Heart right ventricle (tissue), 16 donors: Measurements from ENCODE around the gene COASY. TPM values are rescaled to one million over a fixed set of nuclear protein-coding genes. Genes with fewer than 3 reads are reported as not detected.
A peak's percentile ranks its signal among the peaks of the same experiment; 100 is the strongest.

ENCODE experiments used
- ATAC-seq, 8 donors: fragments of 200-7000 bp; cut with Tn5 transposase; one replicate each; pipeline ENCODE4 v1.9.1; 2020; ENCODE audit warnings: mild to moderate bottlenecking in 8 of 8, moderate library complexity in 8 of 8, moderate number of reproducible peaks in 1 of 8
- DNase-seq, 2 donors: peaks; one replicate each; pipeline ENCODE4 v3.0.0-alpha.2; 2020
- H3K27ac ChIP-seq, 10 donors: fragments of 200-600 bp; sonication (generic) in 2 of 10; one replicate each; pipeline versions ENCODE4 v1.5.0 to v1.8.0; 2020 to 2022; ENCODE audit warnings: mild to moderate bottlenecking in 3 of 10
- H3K27me3 ChIP-seq, 7 donors: fragments of 200-600 bp; one replicate each; pipeline ENCODE4 v1.8.0; 2021 to 2022; ENCODE audit warnings: mild to moderate bottlenecking in 2 of 7
- H3K36me3 ChIP-seq, 9 donors: fragments of 200-600 bp; sonication (generic) in 1 of 9; one replicate each; pipeline versions ENCODE4 v1.5.0 to v1.8.0; 2020 to 2022; ENCODE audit warnings: mild to moderate bottlenecking in 2 of 9
- H3K4me1 ChIP-seq, 9 donors: fragments of 200-600 bp; sonication (generic) in 1 of 9; one replicate each; pipeline versions ENCODE4 v1.5.0 to v1.8.0; 2020 to 2022; ENCODE audit warnings: mild to moderate bottlenecking in 4 of 9
- H3K4me3 ChIP-seq, 10 donors: fragments of 200-600 bp; sonication (generic) in 2 of 10; one replicate each; pipeline versions ENCODE4 v1.5.0 to v1.8.0; 2020 to 2022; ENCODE audit warnings: mild to moderate bottlenecking in 7 of 10, moderate library complexity in 2 of 10
- H3K9me3 ChIP-seq, 11 donors: fragments of 200-600 bp in 10 of 11; sonication (generic) in 2 of 11; one replicate each; pipeline versions ENCODE4 v1.5.0 to v1.8.0; 2013 to 2022; ENCODE audit warnings: mild to moderate bottlenecking in 2 of 11, control low read depth in 1 of 11, moderate library complexity in 1 of 11
- WGBS, 2 donors: extraction: QIAGEN DNeasy Blood & Tissue Kit; methylation state at CpG; one replicate each; pipeline ENCODE4 v1.1.7; 2013; ENCODE audit warnings: inconsistent platforms in 1 of 2; 5-methylcytosine and 5-hydroxymethylcytosine counted together
- intact Hi-C, 10 donors: fragments of 100-400 bp; cut with DNase I; formaldehyde crosslinking; loops; one replicate each; pipeline versions ENCODE4 v1.11.1 to v1.14.2; 2022
- polyA plus RNA-seq, 2 donors: library from polyadenylated mRNA; stranded (reverse); fragments of 200-250 nt; gene quantifications; one replicate each; pipeline ENCODE4 v1.2.3, GENCODE V29; 2013
- total RNA-seq, 10 donors: library from RNA; stranded (reverse); fragmentation: NEBNext Ultra II Directional in 3 of 10; extraction: Animal tissue kit (Norgen Biotek cat#: 25700) in 3 of 10; gene quantifications; one replicate each; pipeline versions ENCODE4 v1.2.1 to v1.2.4, GENCODE V29; 2021 to 2023
- TF ChIP-seq, protein P1 (sequence below), 9 donors: fragments of 200-600 bp; sonication (generic) in 2 of 9; IDR thresholded peaks; one replicate each; pipeline versions ENCODE4 v1.5.0 to v1.8.0; 2021 to 2022; ENCODE audit warnings: antibody characterized with exemption in 9 of 9, mild to moderate bottlenecking in 5 of 9, moderate library complexity in 1 of 9
- donor health status: Arrhythmogenic right ventricular cardiomyopathy.
- donor health status: ischemic (EF 13 %, LVEDD 7.1; RV severe dilation, severe dysfunction).
- donor health status: healthy with polysubstance abuse.
- donor health status: DM: no; HTN: yes; CAD: no.
- donor health status: DM: no; HTN: no; CAD: no.
- donor health status: ischemic (EF 25% LVEDD 6.9; RV normal size, moderate dysfunction).
- donor health status: ischemic (EF 25% LVEDD 5.7; RV mildly dilated, moderate dysfunction).
- donor health status: healthy.
- donor health status: DM: yes; HTN: yes; CAD: no.
- donor health status: Ischemic cardiomyopathy.
- donor health status: ischemic (EF 35%, LVEDD 5.7; RV mildly dilated, moderate dysfunction).
- donor health status: nonischemic (EF 11% LVEDD 7.7; RV severe dilation, severe dysfunction).
- donor health status: DM: yes; HTN: yes; CAD: no.
- donor health status: PGD.
- donor health status: ischemic (EF 29% LVEDD 5.4; RV normal size, mild dysfunction).
- donor health status: nonischemic (EF 23%, LVEDD 6.1; RV moderate dilation, normal function).

Gene COASY
- total and polyA plus RNA-seq, 12 donors: 29.7 to 56.9 (median 34.5) TPM

DNA sequence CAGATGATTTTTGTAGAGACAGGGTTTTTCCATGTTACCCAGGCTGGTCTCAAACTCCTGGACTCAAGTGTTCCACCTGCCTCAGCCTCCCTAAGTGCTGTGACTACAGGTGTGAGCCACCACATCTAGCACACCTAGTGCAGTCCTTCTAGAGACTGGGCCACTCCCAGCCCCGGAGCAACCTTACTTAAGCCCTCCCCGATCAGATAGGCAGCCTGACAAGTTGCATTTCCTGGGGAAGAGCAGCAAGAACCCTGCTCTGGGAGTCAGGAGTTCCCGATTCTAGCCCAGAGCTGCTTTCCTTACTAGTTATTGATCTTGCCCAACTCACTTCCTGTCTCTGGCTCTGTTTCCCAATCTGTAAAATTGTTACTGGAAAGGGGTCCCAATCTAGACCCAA, 32.9 kb upstream of the COASY start:
- DNase-seq: no peak
- Histone ChIP-seq H3K4me1 (peaks cover 10 to 57% (median 27%) of the 10 kb centered on the region in 9 donors), H3K4me3 (no peak overlapping the region), H3K27me3 (no peaks in the 10 kb centered on the region), H3K27ac (no peak overlapping the region), H3K9me3 (no peaks in the 10 kb centered on the region), H3K36me3 (no peaks in the 10 kb centered on the region)
- ATAC-seq: no peak
- TF ChIP-seq, protein P1, sequence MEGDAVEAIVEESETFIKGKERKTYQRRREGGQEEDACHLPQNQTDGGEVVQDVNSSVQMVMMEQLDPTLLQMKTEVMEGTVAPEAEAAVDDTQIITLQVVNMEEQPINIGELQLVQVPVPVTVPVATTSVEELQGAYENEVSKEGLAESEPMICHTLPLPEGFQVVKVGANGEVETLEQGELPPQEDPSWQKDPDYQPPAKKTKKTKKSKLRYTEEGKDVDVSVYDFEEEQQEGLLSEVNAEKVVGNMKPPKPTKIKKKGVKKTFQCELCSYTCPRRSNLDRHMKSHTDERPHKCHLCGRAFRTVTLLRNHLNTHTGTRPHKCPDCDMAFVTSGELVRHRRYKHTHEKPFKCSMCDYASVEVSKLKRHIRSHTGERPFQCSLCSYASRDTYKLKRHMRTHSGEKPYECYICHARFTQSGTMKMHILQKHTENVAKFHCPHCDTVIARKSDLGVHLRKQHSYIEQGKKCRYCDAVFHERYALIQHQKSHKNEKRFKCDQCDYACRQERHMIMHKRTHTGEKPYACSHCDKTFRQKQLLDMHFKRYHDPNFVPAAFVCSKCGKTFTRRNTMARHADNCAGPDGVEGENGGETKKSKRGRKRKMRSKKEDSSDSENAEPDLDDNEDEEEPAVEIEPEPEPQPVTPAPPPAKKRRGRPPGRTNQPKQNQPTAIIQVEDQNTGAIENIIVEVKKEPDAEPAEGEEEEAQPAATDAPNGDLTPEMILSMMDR (IDR thresholded peaks at IDR 0.05): no peak
- 53 to 61% methylated on average over 3 of the region's 3 CpGs for WGBS, 2 donors
- intact Hi-C loops: loop anchor here in 5 of 10 donors (5.0 to 10.0 kb wide), 6 partner anchors 124 to 564 kb away; partner anchors contain the start of genes CNP (in 1 of the 5), HCRT (in 1 of the 5) and KCNH4 (in 1 of the 5)

DNA sequence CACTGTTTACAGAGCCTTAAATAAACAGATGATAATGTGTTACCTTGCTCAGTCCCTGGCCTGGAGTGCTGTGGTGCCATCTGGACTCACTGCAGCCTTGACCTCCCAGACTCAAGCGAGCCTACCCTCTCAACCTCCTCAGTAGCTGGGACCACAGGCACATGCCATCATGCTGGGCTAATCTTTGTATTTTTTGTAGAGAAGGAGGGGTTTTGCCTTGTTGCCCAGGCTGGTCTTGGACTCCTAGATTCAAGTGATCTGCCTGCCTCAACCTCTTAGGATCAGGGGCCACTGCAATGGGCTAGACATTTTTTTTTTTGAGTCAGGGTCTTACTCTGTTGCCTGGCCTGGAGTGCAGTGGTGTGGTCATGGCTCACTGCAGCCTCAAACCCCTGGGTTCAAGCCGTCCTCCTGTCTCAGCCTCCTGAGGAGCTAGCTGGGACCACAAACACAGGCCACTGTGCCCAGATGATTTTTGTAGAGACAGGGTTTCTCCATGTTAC, 30.9 kb upstream of the COASY start:
- ATAC-seq (no peak), DNase-seq (no peak)
- Histone ChIP-seq H3K27ac (peak overlapping the region in 7 of 10 donors; percentile 11 to 88 (median 83)), H3K4me3 (no peak overlapping the region), H3K27me3 (no peaks in the 10 kb centered on the region), H3K36me3 (no peaks in the 10 kb centered on the region), H3K9me3 (no peaks in the 10 kb centered on the region), H3K4me1 (peaks cover 11 to 60% (median 32%) of the 10 kb centered on the region in 9 donors)
- TF ChIP-seq, protein P1 (IDR thresholded peaks at IDR 0.05): no peak
- intact Hi-C loops: no loop called here
- WGBS, 2 donors: 94 to 98% methylated on average over 2 of the region's 2 CpGs

DNA sequence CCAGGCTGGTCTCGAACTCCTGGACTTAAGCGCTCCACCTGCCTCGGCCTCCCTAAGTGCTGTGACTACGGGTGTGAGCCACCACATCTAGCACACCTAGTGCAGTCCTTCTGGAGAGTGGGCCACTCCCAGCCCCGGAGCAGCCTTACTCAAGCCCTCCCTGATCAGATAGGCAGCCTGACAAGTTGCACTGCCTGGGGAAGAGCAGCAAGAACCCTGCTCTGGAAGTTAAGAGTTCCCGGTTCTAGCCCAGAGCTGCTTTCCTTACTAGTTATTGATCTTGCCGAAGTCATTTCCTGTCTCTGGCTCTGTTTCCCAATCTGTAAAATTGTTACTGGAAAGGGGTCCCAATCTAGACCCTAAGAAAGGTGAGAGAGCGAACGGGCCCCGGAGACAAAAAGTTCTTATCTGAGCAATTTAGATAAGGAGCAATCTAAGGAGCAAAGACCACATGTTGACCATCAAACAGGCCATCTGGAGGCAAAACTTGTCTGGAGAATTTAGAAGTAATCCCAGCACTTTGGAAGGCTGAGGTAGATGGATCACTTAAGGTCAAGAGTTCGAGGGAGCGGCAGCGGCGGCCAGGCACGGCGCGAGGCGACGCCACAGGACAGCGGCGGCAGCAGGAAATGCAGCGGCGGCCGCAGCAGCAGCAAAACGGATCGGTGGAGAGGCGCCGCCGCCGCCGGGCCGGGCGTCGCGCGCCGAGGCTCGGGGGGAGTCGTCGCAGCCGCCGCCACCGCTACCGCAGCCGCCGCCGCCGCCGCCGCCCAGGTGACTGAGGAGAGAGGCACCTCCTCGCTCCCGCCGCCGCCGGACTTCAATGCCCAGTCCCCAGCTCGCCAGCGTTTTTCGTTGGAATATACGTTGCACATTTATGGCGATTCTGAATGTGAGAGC, 30.2 kb upstream of the COASY start:
- ATAC-seq: peak in 7 of 8 donors; percentile 18 to 47 (median 20)
- Histone ChIP-seq H3K4me3 (peak overlapping the region in 9 of 10 donors; percentile 43 to 66 (median 61)), H3K27me3 (no peaks in the 10 kb centered on the region), H3K9me3 (no peaks in the 10 kb centered on the region), H3K36me3 (no peaks in the 10 kb centered on the region), H3K27ac (peak overlapping the region; percentile 14 to 88 (median 82)), H3K4me1 (peaks cover 6 to 56% (median 25%) of the 10 kb centered on the region in 9 donors)
- intact Hi-C loops: no loop called here
- 11 to 12% methylated on average over 57 to 60 of the region's 60 CpGs for WGBS, 2 donors
- peak in 1 of 2 donors; percentile 77 for DNase-seq
- TF ChIP-seq, protein P1 (IDR thresholded peaks at IDR 0.05): peak; percentile 29 to 65 (median 53)
